WTC11 (cell line): ENCODE results near the gene STK10. TPM values are rescaled to one million over a fixed set of nuclear protein-coding genes. Genes with fewer than 3 reads are reported as not detected.

Experiments used
- ATAC-seq: fragments of 200-7000 bp; cut with Tn5 transposase; 2 replicates; pipeline ENCODE4 v1.10.0; 2021; ENCODE audit warnings: mild to moderate bottlenecking, moderate library complexity
- CTCF ChIA-PET: fragments of 300-600 bp; sonication (Branson Sonifier 250); formaldehyde crosslinking; loops from one replicate; lab custom pipeline; 2021; ENCODE audit warnings: antibody characterized with exemption; lab: Charles Lee
- POLR2A ChIA-PET: fragments of 350-600 bp; sonication (Branson Sonifier 250); formaldehyde crosslinking; loops from one replicate; lab custom pipeline; 2021; ENCODE audit warnings: antibody characterized with exemption; lab: Charles Lee
- DNase-seq: peaks from one replicate; pipeline ENCODE4 v3.0.0; 2021; ENCODE audit warnings: low spot score
- H3K27ac Mint-ChIP-seq: 2 replicates; pipeline ENCODE4 v1.8.0; 2021; ENCODE audit warnings: mixed read lengths
- H3K27me3 Mint-ChIP-seq: 2 replicates; pipeline ENCODE4 v1.8.0; 2021; ENCODE audit warnings: low read depth, mild to moderate bottlenecking, moderate library complexity, mixed read lengths
- H3K36me3 Mint-ChIP-seq: 2 replicates; pipeline ENCODE4 v1.8.0; 2021; ENCODE audit warnings: mixed read lengths
- H3K4me1 Mint-ChIP-seq: 2 replicates; pipeline ENCODE4 v1.8.0; 2022; ENCODE audit warnings: mixed read lengths
- H3K4me3 Mint-ChIP-seq: 2 replicates; pipeline ENCODE4 v1.8.0; 2021; ENCODE audit warnings: mild to moderate bottlenecking, moderate library complexity, mixed read lengths
- H3K9me3 Mint-ChIP-seq: 2 replicates; pipeline ENCODE4 v1.8.0; 2021; ENCODE audit warnings: mixed read lengths
- ATF2 ChIP-seq: sonication (generic); formaldehyde crosslinking; IDR thresholded peaks from 2 replicates; pipeline ENCODE4 v1.8.1; 2022; ENCODE audit warnings: low read depth, missing genetic modification reagents, borderline replicate concordance
- ATF6 ChIP-seq: sonication (generic); formaldehyde crosslinking; IDR thresholded peaks from 2 replicates; pipeline ENCODE4 v1.8.1; 2023; ENCODE audit warnings: mild to moderate bottlenecking, missing genetic modification reagents
- CREB1 ChIP-seq: sonication (generic); formaldehyde crosslinking; IDR thresholded peaks from 2 replicates; pipeline ENCODE4 v1.8.0; 2023; ENCODE audit warnings: mild to moderate bottlenecking, missing genetic modification reagents
- E2F1 ChIP-seq: sonication (generic); formaldehyde crosslinking; IDR thresholded peaks from 2 replicates; pipeline ENCODE4 v1.8.0; 2022; ENCODE audit warnings: mild to moderate bottlenecking, missing genetic modification reagents
- HMGXB4 ChIP-seq: sonication (generic); formaldehyde crosslinking; IDR thresholded peaks from 2 replicates; pipeline ENCODE4 v1.8.1; 2023; ENCODE audit warnings: mild to moderate bottlenecking, moderate library complexity, missing genetic modification reagents
- IRF2 ChIP-seq: sonication (generic); formaldehyde crosslinking; IDR thresholded peaks from 2 replicates; pipeline ENCODE4 v1.8.0; 2022; ENCODE audit warnings: low read depth, missing genetic modification reagents, borderline replicate concordance
- MLX ChIP-seq: sonication (generic); formaldehyde crosslinking; IDR thresholded peaks from 2 replicates; pipeline ENCODE4 v1.8.1; 2023; ENCODE audit warnings: mild to moderate bottlenecking, missing genetic modification reagents, moderate library complexity
- NFE2L1 ChIP-seq: sonication (generic); formaldehyde crosslinking; IDR thresholded peaks from 2 replicates; pipeline ENCODE4 v1.8.1; 2023; ENCODE audit warnings: missing genetic modification reagents
- SMAD3 ChIP-seq: sonication (generic); formaldehyde crosslinking; IDR thresholded peaks from 2 replicates; pipeline ENCODE4 v1.8.0; 2022; ENCODE audit warnings: missing genetic modification reagents, mild to moderate bottlenecking, borderline replicate concordance
- SP1 ChIP-seq: sonication (generic); formaldehyde crosslinking; conservative IDR thresholded peaks from 2 replicates; pipeline ENCODE4 v1.8.1; 2022; ENCODE audit warnings: missing genetic modification reagents
- TCF7 ChIP-seq: sonication (generic); formaldehyde crosslinking; IDR thresholded peaks from 2 replicates; pipeline ENCODE4 v1.8.0; 2022; ENCODE audit warnings: mild to moderate bottlenecking, low read depth, missing genetic modification reagents, moderate library complexity
- USF1 ChIP-seq: sonication (generic); formaldehyde crosslinking; IDR thresholded peaks from 2 replicates; pipeline ENCODE4 v1.8.0; 2022; ENCODE audit warnings: mild to moderate bottlenecking, missing genetic modification reagents
- ZNF232 ChIP-seq: sonication (generic); formaldehyde crosslinking; IDR thresholded peaks from 2 replicates; pipeline ENCODE4 v1.8.0; 2022; ENCODE audit warnings: mild to moderate bottlenecking, missing genetic modification reagents
- ZNF263 ChIP-seq: sonication (generic); formaldehyde crosslinking; IDR thresholded peaks from 2 replicates; pipeline ENCODE4 v1.8.1; 2022; ENCODE audit warnings: low read depth, mild to moderate bottlenecking, moderate library complexity, missing genetic modification reagents
- ZNF425 ChIP-seq: fragments of 250-450 bp; sonication (Bioruptor Pico); conservative IDR thresholded peaks from 2 replicates; pipeline ENCODE4 v1.9.0; 2021; ENCODE audit warnings: mild to moderate bottlenecking
- ZNF512 ChIP-seq: sonication (generic); formaldehyde crosslinking; IDR thresholded peaks from 2 replicates; pipeline ENCODE4 v1.8.1; 2022; ENCODE audit warnings: missing genetic modification reagents, borderline replicate concordance
- total RNA-seq: library from RNA; stranded (reverse); gene quantifications from 3 replicates; pipeline ENCODE4 v1.2.3, GENCODE V29; 2021

Gene STK10
- total RNA-seq, 1 experiment from 2014 or later, result 20.5 TPM

GRCh38 chr5:172133359-172134029 is 54.5 kb downstream of the STK10 start:
- Mint-ChIP-seq H3K27ac (no peak overlapping the region), H3K27me3 (no peaks in the 10 kb centered on the region), H3K4me3 (no peak overlapping the region), H3K36me3 (peaks cover 10% of the 10 kb centered on the region), H3K9me3 (peaks cover 25% of the 10 kb centered on the region), H3K4me1 (no peaks in the 10 kb centered on the region)
- ChIA-PET POLR2A (no interaction called here), CTCF (no interaction called here)
- no peak for DNase-seq
- ATAC-seq, result no peak
- no peak for TF ChIP-seq E2F1 (CRISPR knock-in tag)

GRCh38 chr5:172131690-172132089 is 56.3 kb downstream of the STK10 start:
- CTCF ChIA-PET, result interaction anchor here (1.2 kb wide), 1 partner anchor 9 kb away, joined by 3 read pairs; no protein-coding TSS in a partner anchor
- H3K4me1 Mint-ChIP-seq, result no peaks in the 10 kb centered on the region
- no peak for DNase-seq
- ATAC-seq, result no peak
- H3K27ac Mint-ChIP-seq, result no peak overlapping the region
- H3K36me3 Mint-ChIP-seq, result peaks cover 6% of the 10 kb centered on the region; the same call in 1 of the 2 replicates
- H3K27me3 Mint-ChIP-seq, result no peaks in the 10 kb centered on the region
- no peak overlapping the region for H3K4me3 Mint-ChIP-seq
- peaks cover 17% of the 10 kb centered on the region for H3K9me3 Mint-ChIP-seq
- TF ChIP-seq MLX (CRISPR knock-in tag), result no peak
- no peak for TF ChIP-seq USF1 (CRISPR knock-in tag)
- no peak for TF ChIP-seq ATF2 (CRISPR knock-in tag)
- no peak for TF ChIP-seq ZNF512 (CRISPR knock-in tag)
- TF ChIP-seq ZNF232 (CRISPR knock-in tag), result no peak
- TF ChIP-seq ATF6 (CRISPR knock-in tag), result no peak
- TF ChIP-seq CREB1 (CRISPR knock-in tag), result no peak
- no peak for TF ChIP-seq SMAD3 (CRISPR knock-in tag)
- no peak for TF ChIP-seq ZNF263 (CRISPR knock-in tag)
- TF ChIP-seq SP1 (CRISPR knock-in tag), result no peak
- no peak for TF ChIP-seq TCF7 (CRISPR knock-in tag)
- TF ChIP-seq HMGXB4 (CRISPR knock-in tag), result no peak
- no peak for TF ChIP-seq IRF2
- no peak for TF ChIP-seq NFE2L1
- TF ChIP-seq ZNF425 (CRISPR knock-in tag), result no peak
- POLR2A ChIA-PET, result no interaction called here
